Smooth muscle cell (in vitro differentiated cells): Measurements from ENCODE around the gene C14orf180. TPM values are rescaled to one million over a fixed set of nuclear protein-coding genes. Genes with fewer than 3 reads are reported as not detected.

Experiments
- DNase-seq: peaks from one replicate; lab custom pipeline; 2025; ENCODE audit not compliant: unreplicated experiment; lab: John Stamatoyannopoulos, UW
- H2AFZ ChIP-seq: fragments of 200-600 bp; sonication (generic); 2 replicates; pipeline ENCODE4 v1.6.0; 2016; ENCODE audit warnings: antibody characterized with exemption, low read depth, mild to moderate bottlenecking
- H3F3A ChIP-seq: fragments of 200-600 bp; sonication (generic); 2 replicates; pipeline ENCODE4 v1.6.0; 2017; ENCODE audit warnings: antibody characterized with exemption, low read depth
- H3K27ac ChIP-seq: fragments of 200-600 bp; sonication (generic); 2 replicates; pipeline ENCODE4 v1.5.1; 2016; ENCODE audit warnings: low read depth, mild to moderate bottlenecking
- H3K27me3 ChIP-seq: fragments of 200-600 bp; sonication (generic); 2 replicates; pipeline ENCODE4 v1.6.1; 2016; ENCODE audit warnings: low read depth, mild to moderate bottlenecking
- H3K36me3 ChIP-seq: fragments of 200-600 bp; sonication (generic); 2 replicates; pipeline ENCODE4 v1.5.1; 2016; ENCODE audit warnings: low read depth
- H3K4me1 ChIP-seq: fragments of 200-600 bp; sonication (generic); 2 replicates; pipeline ENCODE4 v1.5.1; 2016; ENCODE audit warnings: low read depth
- H3K4me2 ChIP-seq: fragments of 200-600 bp; sonication (generic); 2 replicates; pipeline ENCODE4 v1.6.0; 2016; ENCODE audit warnings: mild to moderate bottlenecking
- H3K4me3 ChIP-seq: fragments of 200-600 bp; sonication (generic); 2 replicates; pipeline ENCODE4 v1.5.1; 2016; ENCODE audit warnings: mild to moderate bottlenecking
- H3K79me2 ChIP-seq: fragments of 200-600 bp; sonication (generic); 2 replicates; pipeline ENCODE4 v1.6.0; 2016; ENCODE audit warnings: low read depth, mild to moderate bottlenecking
- H3K9ac ChIP-seq: fragments of 200-600 bp; sonication (generic); 2 replicates; pipeline ENCODE4 v1.6.0; 2016; ENCODE audit warnings: low read depth
- H3K9me3 ChIP-seq: fragments of 200-600 bp; sonication (generic); replicated peaks from 2 replicates; pipeline ENCODE4 v1.5.1; 2016; ENCODE audit warnings: low read depth
- H4K20me1 ChIP-seq: fragments of 200-600 bp; sonication (generic); 2 replicates; pipeline ENCODE4 v1.6.0; 2016; ENCODE audit warnings: low read depth
- WGBS: methylation state at CpG from one replicate; pipeline ENCODE4 v1.1.7; 2016; ENCODE audit warnings: low lambda C conversion rate; 5-methylcytosine and 5-hydroxymethylcytosine counted together
- polyA plus RNA-seq: library from polyadenylated mRNA; unstranded; fragments of >200 nt; fragmentation: Nextera tagmentation; extraction: Ambion mirVana; gene quantifications from 2 replicates; pipeline ENCODE4 v1.2.1, GENCODE V29; 2016
- total RNA-seq: library from RNA; depleted of rRNA; stranded (reverse); fragments of >200 nt; gene quantifications from 2 replicates; pipeline ENCODE4 v1.2.3, GENCODE V29; 2014
- TF ChIP-seq, protein P1 (sequence below): fragments of 200-600 bp; sonication (generic); IDR thresholded peaks from 2 replicates; pipeline ENCODE4 v1.5.1; 2017; ENCODE audit warnings: borderline replicate concordance, mild to moderate bottlenecking, antibody characterized with exemption; ENCODE audit not compliant: insufficient read depth, poor library complexity, severe bottlenecking

The C14orf180 gene
- total and polyA plus RNA-seq, 2 experiments from 2014 or later: 0.63 to 1.2 TPM

DNA sequence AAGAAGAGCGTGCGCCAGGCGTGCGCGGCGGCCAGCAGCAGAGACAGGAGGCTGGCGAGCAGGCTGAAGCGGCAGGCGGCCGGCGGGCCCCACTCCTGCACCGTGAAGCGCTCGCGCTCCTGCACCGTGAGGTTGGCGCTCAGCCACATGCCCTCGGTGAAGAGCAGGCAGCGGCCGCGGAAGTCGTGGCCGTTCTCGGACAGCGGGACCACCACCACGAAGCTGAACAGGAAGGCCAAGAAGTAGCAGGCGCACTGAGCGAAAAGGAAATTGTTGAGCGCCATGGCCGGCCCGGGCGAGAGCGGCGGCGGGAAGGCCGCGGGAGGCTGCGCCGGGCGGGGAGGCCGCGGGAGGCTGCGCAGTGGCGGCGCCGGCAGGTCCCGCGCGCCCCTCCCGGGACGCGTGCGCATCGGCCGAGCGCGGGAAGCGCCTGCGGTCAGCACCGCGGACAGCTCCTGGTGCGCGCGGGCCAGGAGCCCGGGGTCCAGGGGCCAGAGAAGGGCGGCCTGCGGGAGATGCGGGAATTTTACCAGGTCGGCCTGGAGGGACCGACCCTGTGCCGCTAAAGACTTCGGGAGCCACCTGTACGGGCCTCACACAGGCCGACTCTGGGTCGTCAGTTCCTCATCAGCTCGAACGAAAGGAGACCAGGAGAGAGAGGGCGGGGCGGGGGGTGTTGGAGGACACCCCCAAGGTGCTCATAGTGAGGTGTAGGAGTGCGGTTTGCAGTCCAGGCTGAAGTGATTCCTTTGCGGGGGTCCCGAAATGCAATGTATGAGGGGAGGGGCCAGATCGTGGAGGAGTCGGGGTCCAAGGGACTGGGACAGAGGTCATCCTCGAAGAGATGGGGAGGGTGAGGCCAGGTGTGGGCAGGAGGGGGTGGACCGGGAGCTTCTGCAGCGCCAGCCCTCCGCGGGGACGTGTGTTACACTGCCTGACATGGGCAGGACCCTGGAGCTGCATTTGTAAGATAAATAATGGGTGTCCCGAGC, 25.2 kb downstream of the C14orf180 start, which contains the start of gene TMEM179:
Gene TMEM179, minus strand, starts transcription at position 315 of the 992 bp plus-strand sequence. Its CDS starts 31 bp downstream, at position 284.
- DNase-seq: no peak
- Histone ChIP-seq H3K27ac (no peak within 1 kb of the TSS), H3K9ac (no peak within 1 kb of the TSS), H3K9me3 (no peaks in the 10 kb centered on the region), H3K4me3 (peak within 1 kb of the TSS; percentile 44), H3K4me2 (peak within 1 kb of the TSS; percentile 84), H3K79me2 (no peaks in the 10 kb centered on the region), H4K20me1 (no peaks in the 10 kb centered on the region), H3K4me1 (peaks cover 6% of the 10 kb centered on the region), H3K27me3 (peaks cover 52% of the 10 kb centered on the region), H2AFZ (no peak within 1 kb of the TSS), H3K36me3 (no peaks in the 10 kb centered on the region), H3F3A (no peaks in the 10 kb centered on the region)
- 14% methylated on average over 75 of the region's 91 CpGs for WGBS
- TF ChIP-seq, protein P1, sequence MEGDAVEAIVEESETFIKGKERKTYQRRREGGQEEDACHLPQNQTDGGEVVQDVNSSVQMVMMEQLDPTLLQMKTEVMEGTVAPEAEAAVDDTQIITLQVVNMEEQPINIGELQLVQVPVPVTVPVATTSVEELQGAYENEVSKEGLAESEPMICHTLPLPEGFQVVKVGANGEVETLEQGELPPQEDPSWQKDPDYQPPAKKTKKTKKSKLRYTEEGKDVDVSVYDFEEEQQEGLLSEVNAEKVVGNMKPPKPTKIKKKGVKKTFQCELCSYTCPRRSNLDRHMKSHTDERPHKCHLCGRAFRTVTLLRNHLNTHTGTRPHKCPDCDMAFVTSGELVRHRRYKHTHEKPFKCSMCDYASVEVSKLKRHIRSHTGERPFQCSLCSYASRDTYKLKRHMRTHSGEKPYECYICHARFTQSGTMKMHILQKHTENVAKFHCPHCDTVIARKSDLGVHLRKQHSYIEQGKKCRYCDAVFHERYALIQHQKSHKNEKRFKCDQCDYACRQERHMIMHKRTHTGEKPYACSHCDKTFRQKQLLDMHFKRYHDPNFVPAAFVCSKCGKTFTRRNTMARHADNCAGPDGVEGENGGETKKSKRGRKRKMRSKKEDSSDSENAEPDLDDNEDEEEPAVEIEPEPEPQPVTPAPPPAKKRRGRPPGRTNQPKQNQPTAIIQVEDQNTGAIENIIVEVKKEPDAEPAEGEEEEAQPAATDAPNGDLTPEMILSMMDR: no peak

DNA sequence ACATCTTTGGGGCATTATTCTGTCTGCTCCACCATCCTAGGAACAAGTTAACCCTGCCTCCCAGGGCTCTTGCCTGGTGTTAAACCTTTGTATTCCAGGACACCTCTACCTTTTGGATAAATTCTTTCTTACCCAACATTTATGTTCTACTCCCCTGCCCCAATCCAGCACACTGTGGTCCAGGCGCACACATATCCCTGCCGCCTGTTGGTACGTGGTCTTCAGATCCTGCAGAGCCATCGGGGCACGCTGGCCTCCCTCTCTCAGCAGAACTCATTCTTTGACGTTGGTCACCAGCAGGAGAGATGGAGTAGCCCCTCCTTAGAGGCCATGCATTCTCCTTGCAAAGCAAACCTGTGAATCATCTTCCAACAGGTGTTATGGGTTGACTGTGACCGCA, 30.1 kb downstream of the C14orf180 start:
- H3K9ac ChIP-seq: no peak overlapping the region
- TF ChIP-seq, protein P1: no peak
- no peak overlapping the region for H3K27ac ChIP-seq
- no peaks in the 10 kb centered on the region for H3K36me3 ChIP-seq
- H4K20me1 ChIP-seq: no peaks in the 10 kb centered on the region
- H3K27me3 ChIP-seq: peaks cover 46% of the 10 kb centered on the region
- H3F3A ChIP-seq: no peaks in the 10 kb centered on the region
- H3K9me3 ChIP-seq: no peaks in the 10 kb centered on the region
- no peak for DNase-seq
- no peak overlapping the region for H3K4me3 ChIP-seq
- WGBS: 74% methylated on average over 7 of the region's 7 CpGs
- no peaks in the 10 kb centered on the region for H3K79me2 ChIP-seq
- no peak overlapping the region for H2AFZ ChIP-seq
- H3K4me2 ChIP-seq: no peak overlapping the region
- no peaks in the 10 kb centered on the region for H3K4me1 ChIP-seq

DNA sequence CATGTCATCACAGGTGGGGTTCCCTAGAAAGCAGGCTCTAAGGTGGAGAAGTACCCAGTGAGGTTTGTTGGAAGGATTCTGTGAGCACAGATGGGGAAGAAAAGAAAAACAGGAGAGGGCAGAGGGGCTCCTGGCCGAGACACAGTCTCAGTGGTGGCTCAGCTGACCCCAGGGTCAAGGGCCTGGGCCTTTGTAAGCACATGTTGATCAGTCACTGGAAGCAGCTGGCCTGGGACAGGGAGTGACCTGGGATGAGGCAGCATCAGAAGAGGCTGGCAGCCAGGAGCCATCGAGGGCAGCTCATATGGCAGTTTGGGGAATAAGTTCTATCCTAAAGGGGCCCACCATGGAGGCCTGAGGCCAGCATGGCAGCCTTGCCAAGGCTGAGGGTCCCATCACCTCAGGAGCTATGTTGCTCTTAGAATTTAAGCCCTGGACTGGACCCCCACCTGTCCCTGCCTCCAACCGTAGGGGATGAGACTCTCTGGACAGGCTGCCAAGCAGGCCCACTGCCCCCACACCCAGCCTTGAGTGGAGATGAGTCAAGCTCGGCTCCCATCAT, 31.3 kb downstream of the C14orf180 start:
- H3K27me3 ChIP-seq: peaks cover 35% of the 10 kb centered on the region
- H3F3A ChIP-seq: no peaks in the 10 kb centered on the region
- TF ChIP-seq, protein P1: no peak
- no peak overlapping the region for H3K27ac ChIP-seq
- H3K4me2 ChIP-seq: no peak overlapping the region
- no peaks in the 10 kb centered on the region for H3K9me3 ChIP-seq
- 91% methylated on average over 4 of the region's 4 CpGs for WGBS
- H2AFZ ChIP-seq: no peak overlapping the region
- DNase-seq: no peak
- no peaks in the 10 kb centered on the region for H4K20me1 ChIP-seq
- H3K4me3 ChIP-seq: no peak overlapping the region
- no peaks in the 10 kb centered on the region for H3K36me3 ChIP-seq
- H3K79me2 ChIP-seq: no peaks in the 10 kb centered on the region
- no peak overlapping the region for H3K9ac ChIP-seq
- H3K4me1 ChIP-seq: no peaks in the 10 kb centered on the region
